Measurements from ENCODE around the gene SUCLA2. TPM values are rescaled to one million over a fixed set of nuclear protein-coding genes. Genes with fewer than 3 reads are reported as not detected.

The SUCLA2 gene
- total RNA-seq, 1 experiment from 2014 or later: 39.1 TPM

DNA sequence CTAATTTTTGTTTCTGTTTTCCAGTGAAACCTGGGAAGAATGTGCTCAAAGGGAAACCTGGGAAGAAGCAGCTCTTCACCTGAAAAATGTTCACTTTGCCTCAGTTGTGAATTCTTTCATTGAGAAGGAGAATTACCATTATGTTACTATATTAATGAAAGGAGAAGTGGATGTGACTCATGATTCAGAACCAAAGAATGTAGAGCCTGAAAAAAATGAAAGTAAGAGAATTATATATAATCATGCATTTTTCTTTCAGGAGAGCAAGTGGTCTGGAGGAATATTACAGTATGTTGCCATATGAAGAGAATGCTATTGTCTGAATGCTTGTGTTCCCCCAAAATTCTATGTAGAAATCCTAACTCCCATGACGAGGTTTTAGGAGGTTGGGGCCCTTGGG is 39.8 kb upstream of the SUCLA2 start:
- Histone ChIP-seq H3K4me1 (ENCODE audit: control insufficient read depth in 1 of 2, insufficient read depth in 2 of 2, low read length in 2 of 2) (peaks cover 15 to 28% of the 10 kb centered on the region in 2 experiments), H4K20me1 (ENCODE audit: insufficient read depth) (no peaks in the 10 kb centered on the region), H3K9me2 (ENCODE audit: insufficient read depth) (no peaks in the 10 kb centered on the region), H2AFZ (ENCODE audit: low read depth, low read length, poor library complexity, severe bottlenecking) (no peak overlapping the region), H3K4me3 (replicated peaks in 1 of 2; ENCODE audit: low read depth in 1 of 2, low read length in 2 of 2) (no peak overlapping the region), H3K27me3 (ENCODE audit: insufficient read depth, low read length) (no peaks in the 10 kb centered on the region), H3K79me2 (ENCODE audit: insufficient read depth, low read length) (peaks cover 34% of the 10 kb centered on the region), H3K27ac (ENCODE audit: low read depth, low read length) (no peak overlapping the region), H3K9me3 (ENCODE audit: control insufficient read depth in 1 of 2, insufficient read depth in 1 of 2, low read depth in 1 of 2, low read length in 2 of 2) (no peaks in the 10 kb centered on the region), H3K4me2 (ENCODE audit: low read length) (no peak overlapping the region), H3K36me3 (ENCODE audit: control insufficient read depth in 1 of 2, insufficient read depth in 2 of 2, low read length in 2 of 2) (peaks cover 10 to 19% of the 10 kb centered on the region in 2 experiments; a peak in 3 of 4 replicates), H3K9ac (ENCODE audit: low read length) (no peak overlapping the region)
- no peak for ATAC-seq
- intact Hi-C loops (cut with micrococcal nuclease): no loop called here
- BruUV-seq (replicated peaks): no TSS peak
- ChIA-PET RAD21 (ENCODE audit: low non-redundant PET in 1 of 2, low total read pairs in 2 of 2, uncharacterized antibody in 2 of 2, unreplicated experiment in 2 of 2) (no interaction called here), POLR2A (no interaction called here), CTCF (no interaction called here)
- DNase-seq (ENCODE audit: low read depth, low spot score): no peak
- no peak for TF ChIP-seq EZH2 (IDR thresholded peaks at IDR 0.05)
- no peak for TF ChIP-seq SIN3A (IDR thresholded peaks at IDR 0.05; ENCODE audit: low read depth)
- TF ChIP-seq ZNF274 (IDR thresholded peaks at IDR 0.05; ENCODE audit: low read depth, low read length): no peak
- no peak for TF ChIP-seq EGR1 (IDR thresholded peaks at IDR 0.05; ENCODE audit: low read depth)
- no peak for TF ChIP-seq POLR2A (IDR thresholded peaks at IDR 0.05; ENCODE audit: borderline replicate concordance, extremely low read depth, insufficient read depth, insufficient read length)
- no peak for TF ChIP-seq ELF1 (IDR thresholded peaks at IDR 0.05; ENCODE audit: borderline replicate concordance, low read depth)
- no peak for TF ChIP-seq SRF (IDR thresholded peaks at IDR 0.05; ENCODE audit: low read depth)
- no peak for TF ChIP-seq FOSL1 (IDR thresholded peaks at IDR 0.05; ENCODE audit: low read depth)
- no peak for TF ChIP-seq RAD21 (IDR thresholded peaks at IDR 0.05; ENCODE audit: low read depth)
- no peak for TF ChIP-seq JUND (IDR thresholded peaks at IDR 0.05)
- TF ChIP-seq CBX3 (IDR thresholded peaks at IDR 0.05; ENCODE audit: low read depth): no peak
- TF ChIP-seq, protein P1, sequence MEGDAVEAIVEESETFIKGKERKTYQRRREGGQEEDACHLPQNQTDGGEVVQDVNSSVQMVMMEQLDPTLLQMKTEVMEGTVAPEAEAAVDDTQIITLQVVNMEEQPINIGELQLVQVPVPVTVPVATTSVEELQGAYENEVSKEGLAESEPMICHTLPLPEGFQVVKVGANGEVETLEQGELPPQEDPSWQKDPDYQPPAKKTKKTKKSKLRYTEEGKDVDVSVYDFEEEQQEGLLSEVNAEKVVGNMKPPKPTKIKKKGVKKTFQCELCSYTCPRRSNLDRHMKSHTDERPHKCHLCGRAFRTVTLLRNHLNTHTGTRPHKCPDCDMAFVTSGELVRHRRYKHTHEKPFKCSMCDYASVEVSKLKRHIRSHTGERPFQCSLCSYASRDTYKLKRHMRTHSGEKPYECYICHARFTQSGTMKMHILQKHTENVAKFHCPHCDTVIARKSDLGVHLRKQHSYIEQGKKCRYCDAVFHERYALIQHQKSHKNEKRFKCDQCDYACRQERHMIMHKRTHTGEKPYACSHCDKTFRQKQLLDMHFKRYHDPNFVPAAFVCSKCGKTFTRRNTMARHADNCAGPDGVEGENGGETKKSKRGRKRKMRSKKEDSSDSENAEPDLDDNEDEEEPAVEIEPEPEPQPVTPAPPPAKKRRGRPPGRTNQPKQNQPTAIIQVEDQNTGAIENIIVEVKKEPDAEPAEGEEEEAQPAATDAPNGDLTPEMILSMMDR (IDR thresholded peaks at IDR 0.05 in 2 of 3, conservative IDR thresholded peaks at IDR 0.05 in 1 of 3; ENCODE audit: borderline replicate concordance in 1 of 3, insufficient read depth in 1 of 3, low read depth in 2 of 3, low read length in 2 of 3): no peak
- TF ChIP-seq, protein P2, sequence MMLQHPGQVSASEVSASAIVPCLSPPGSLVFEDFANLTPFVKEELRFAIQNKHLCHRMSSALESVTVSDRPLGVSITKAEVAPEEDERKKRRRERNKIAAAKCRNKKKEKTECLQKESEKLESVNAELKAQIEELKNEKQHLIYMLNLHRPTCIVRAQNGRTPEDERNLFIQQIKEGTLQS (IDR thresholded peaks at IDR 0.05): no peak
- TF ChIP-seq, protein P3, sequence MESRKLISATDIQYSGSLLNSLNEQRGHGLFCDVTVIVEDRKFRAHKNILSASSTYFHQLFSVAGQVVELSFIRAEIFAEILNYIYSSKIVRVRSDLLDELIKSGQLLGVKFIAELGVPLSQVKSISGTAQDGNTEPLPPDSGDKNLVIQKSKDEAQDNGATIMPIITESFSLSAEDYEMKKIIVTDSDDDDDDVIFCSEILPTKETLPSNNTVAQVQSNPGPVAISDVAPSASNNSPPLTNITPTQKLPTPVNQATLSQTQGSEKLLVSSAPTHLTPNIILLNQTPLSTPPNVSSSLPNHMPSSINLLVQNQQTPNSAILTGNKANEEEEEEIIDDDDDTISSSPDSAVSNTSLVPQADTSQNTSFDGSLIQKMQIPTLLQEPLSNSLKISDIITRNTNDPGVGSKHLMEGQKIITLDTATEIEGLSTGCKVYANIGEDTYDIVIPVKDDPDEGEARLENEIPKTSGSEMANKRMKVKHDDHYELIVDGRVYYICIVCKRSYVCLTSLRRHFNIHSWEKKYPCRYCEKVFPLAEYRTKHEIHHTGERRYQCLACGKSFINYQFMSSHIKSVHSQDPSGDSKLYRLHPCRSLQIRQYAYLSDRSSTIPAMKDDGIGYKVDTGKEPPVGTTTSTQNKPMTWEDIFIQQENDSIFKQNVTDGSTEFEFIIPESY (IDR thresholded peaks at IDR 0.05; ENCODE audit: extremely low read depth, insufficient replicate concordance, low read length): no peak
- TF ChIP-seq CEBPB (IDR thresholded peaks at IDR 0.05; ENCODE audit: low read depth): no peak
- TF ChIP-seq POLR2AphosphoS5 (IDR thresholded peaks at IDR 0.05; ENCODE audit: low read depth, low read length): no peak
- TF ChIP-seq, protein P4, sequence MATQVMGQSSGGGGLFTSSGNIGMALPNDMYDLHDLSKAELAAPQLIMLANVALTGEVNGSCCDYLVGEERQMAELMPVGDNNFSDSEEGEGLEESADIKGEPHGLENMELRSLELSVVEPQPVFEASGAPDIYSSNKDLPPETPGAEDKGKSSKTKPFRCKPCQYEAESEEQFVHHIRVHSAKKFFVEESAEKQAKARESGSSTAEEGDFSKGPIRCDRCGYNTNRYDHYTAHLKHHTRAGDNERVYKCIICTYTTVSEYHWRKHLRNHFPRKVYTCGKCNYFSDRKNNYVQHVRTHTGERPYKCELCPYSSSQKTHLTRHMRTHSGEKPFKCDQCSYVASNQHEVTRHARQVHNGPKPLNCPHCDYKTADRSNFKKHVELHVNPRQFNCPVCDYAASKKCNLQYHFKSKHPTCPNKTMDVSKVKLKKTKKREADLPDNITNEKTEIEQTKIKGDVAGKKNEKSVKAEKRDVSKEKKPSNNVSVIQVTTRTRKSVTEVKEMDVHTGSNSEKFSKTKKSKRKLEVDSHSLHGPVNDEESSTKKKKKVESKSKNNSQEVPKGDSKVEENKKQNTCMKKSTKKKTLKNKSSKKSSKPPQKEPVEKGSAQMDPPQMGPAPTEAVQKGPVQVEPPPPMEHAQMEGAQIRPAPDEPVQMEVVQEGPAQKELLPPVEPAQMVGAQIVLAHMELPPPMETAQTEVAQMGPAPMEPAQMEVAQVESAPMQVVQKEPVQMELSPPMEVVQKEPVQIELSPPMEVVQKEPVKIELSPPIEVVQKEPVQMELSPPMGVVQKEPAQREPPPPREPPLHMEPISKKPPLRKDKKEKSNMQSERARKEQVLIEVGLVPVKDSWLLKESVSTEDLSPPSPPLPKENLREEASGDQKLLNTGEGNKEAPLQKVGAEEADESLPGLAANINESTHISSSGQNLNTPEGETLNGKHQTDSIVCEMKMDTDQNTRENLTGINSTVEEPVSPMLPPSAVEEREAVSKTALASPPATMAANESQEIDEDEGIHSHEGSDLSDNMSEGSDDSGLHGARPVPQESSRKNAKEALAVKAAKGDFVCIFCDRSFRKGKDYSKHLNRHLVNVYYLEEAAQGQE (IDR thresholded peaks at IDR 0.05; ENCODE audit: low read depth): no peak
